Fibroblast of lung (primary cell): ENCODE data around the gene BAG5. TPM values are rescaled to one million over a fixed set of nuclear protein-coding genes. Genes with fewer than 3 reads are reported as not detected.

Experiments
- DNase-seq, 2 donors: peaks; one replicate each; pipeline versions ENCODE4 v3.0.0 to v3.0.0-alpha.2; 2010; ENCODE audit warnings: low read depth in 2 of 2
- H2AFZ ChIP-seq: 2 replicates; pipeline ENCODE4 v1.5.1; 2012; ENCODE audit warnings: low read length, control low read depth, inconsistent platforms
- H3K27ac ChIP-seq: 2 replicates; pipeline ENCODE4 v1.5.1; 2011; ENCODE audit warnings: low read length, control low read depth; ENCODE audit not compliant: insufficient read depth
- H3K27me3 ChIP-seq: 2 replicates; pipeline ENCODE4 v1.5.1; 2011; ENCODE audit warnings: mild to moderate bottlenecking, low read length; ENCODE audit not compliant: control insufficient read depth, insufficient read depth
- H3K36me3 ChIP-seq: 2 replicates; pipeline ENCODE4 v1.5.1; 2011; ENCODE audit warnings: low read length; ENCODE audit not compliant: control insufficient read depth, insufficient read depth
- H3K4me1 ChIP-seq: 2 replicates; pipeline ENCODE4 v1.5.1; 2011; ENCODE audit warnings: low read length; ENCODE audit not compliant: control insufficient read depth, insufficient read depth; ENCODE audit errors: extremely low read depth
- H3K4me2 ChIP-seq: 2 replicates; pipeline ENCODE4 v1.5.1; 2011; ENCODE audit warnings: low read length, control low read depth; ENCODE audit not compliant: insufficient read depth; ENCODE audit errors: extremely low read depth
- H3K4me3 ChIP-seq, 4 experiments: fragments of 200-600 bp in 1 of 4; sonication (generic) in 1 of 4; replicated peaks in 1 of 4; 2 replicates each; pipeline ENCODE4 v1.5.1; 2011 to 2016; ENCODE audit warnings: low read length in 4 of 4, low read depth in 3 of 4, mild to moderate bottlenecking in 3 of 4, control low read depth in 2 of 4, inconsistent platforms in 1 of 4, mixed read lengths in 1 of 4; ENCODE audit not compliant: insufficient read depth in 1 of 4; ENCODE audit errors: control extremely low read depth in 1 of 4
- H3K79me2 ChIP-seq: 2 replicates; pipeline ENCODE4 v1.5.1; 2012; ENCODE audit warnings: mild to moderate bottlenecking, low read length, inconsistent platforms; ENCODE audit not compliant: control insufficient read depth, insufficient read depth
- H3K9ac ChIP-seq: 2 replicates; pipeline ENCODE4 v1.5.1; 2011; ENCODE audit warnings: mild to moderate bottlenecking, low read length, control low read depth; ENCODE audit not compliant: insufficient read depth
- H3K9me3 ChIP-seq: 2 replicates; pipeline ENCODE4 v1.5.1; 2012; ENCODE audit warnings: low read depth, low read length; ENCODE audit not compliant: control insufficient read depth, insufficient read depth
- H4K20me1 ChIP-seq: 2 replicates; pipeline ENCODE4 v1.5.1; 2011; ENCODE audit warnings: low read length; ENCODE audit not compliant: control insufficient read depth, insufficient read depth; ENCODE audit errors: extremely low read depth
- CTCF ChIP-seq, 2 donors: IDR thresholded peaks in 1 of 2; conservative IDR thresholded peaks in 1 of 2; 1 replicate in 1 of 2; 2 replicates in 1 of 2; pipeline ENCODE4 v1.5.1; 2011 to 2012; ENCODE audit warnings: low read length in 2 of 2, control low read depth in 1 of 2, inconsistent platforms in 1 of 2, low read depth in 1 of 2, mild to moderate bottlenecking in 1 of 2
- EZH2 ChIP-seq: IDR thresholded peaks from 2 replicates; pipeline ENCODE4 v1.5.1; 2012; ENCODE audit warnings: low read length, control low read depth, mild to moderate bottlenecking; ENCODE audit errors: missing control alignments
- polyA plus RNA-seq, 2 donors: library from polyadenylated mRNA; depleted of rRNA in 1 of 2; stranded (reverse) in 1 of 2; unstranded in 1 of 2; fragments of >200 nt; gene quantifications; 2 replicates each; pipeline ENCODE4 v1.2.1, GENCODE V29; 2011 to 2012; ENCODE audit warnings: missing spikeins in 1 of 2
- total RNA-seq: library from RNA; depleted of rRNA; stranded (reverse); fragments of >200 nt; gene quantifications from 2 replicates; pipeline ENCODE4 v1.2.1, GENCODE V29; 2014

The BAG5 gene
- total and polyA plus RNA-seq, 2 donors (not counting 1 experiment from before 2014, with no cell fraction given), result 14.9 to 25.8 TPM

GRCh38 chr14:103537175-103537990, 25.1 kb downstream of the BAG5 start:
- Histone ChIP-seq H3K27me3 (no peaks in the 10 kb centered on the region), H3K4me1 (peaks cover 30% of the 10 kb centered on the region), H4K20me1 (no peaks in the 10 kb centered on the region), H3K9me3 (no peaks in the 10 kb centered on the region), H3K4me2 (no peak overlapping the region), H2AFZ (no peak overlapping the region), H3K9ac (no peak overlapping the region), H3K27ac (peak overlapping the region; percentile 56), H3K36me3 (peaks cover 5% of the 10 kb centered on the region), H3K79me2 (no peaks in the 10 kb centered on the region), H3K4me3 (no peak overlapping the region)
- DNase-seq, result peak in 1 of 2 donors; percentile 40
- TF ChIP-seq EZH2 (no peak), CTCF (conservative IDR thresholded peaks at IDR 0.05 in 1 of 2, IDR thresholded peaks at IDR 0.05 in 1 of 2; ENCODE audit: low read depth in 1 of 2, low read length in 2 of 2) (no peak)

GRCh38 chr14:103536693-103537092, 25.8 kb downstream of the BAG5 start:
- Histone ChIP-seq H3K9me3 (no peaks in the 10 kb centered on the region), H3K27me3 (no peaks in the 10 kb centered on the region), H3K79me2 (peaks cover 3% of the 10 kb centered on the region), H3K9ac (no peak overlapping the region), H2AFZ (no peak overlapping the region), H3K4me3 (no peak overlapping the region), H4K20me1 (no peaks in the 10 kb centered on the region), H3K27ac (no peak overlapping the region), H3K36me3 (peaks cover 5% of the 10 kb centered on the region), H3K4me1 (peaks cover 24% of the 10 kb centered on the region), H3K4me2 (no peak overlapping the region)
- no peak for DNase-seq
- TF ChIP-seq CTCF (conservative IDR thresholded peaks at IDR 0.05 in 1 of 2, IDR thresholded peaks at IDR 0.05 in 1 of 2; ENCODE audit: low read depth in 1 of 2, low read length in 2 of 2), result no peak
- TF ChIP-seq EZH2, result no peak

- no peak for DNase-seq
- TF ChIP-seq EZH2 (no peak), CTCF (conservative IDR thresholded peaks at IDR 0.05 in 1 of 2, IDR thresholded peaks at IDR 0.05 in 1 of 2; ENCODE audit: low read depth in 1 of 2, low read length in 2 of 2) (no peak)
- H3K4me3 ChIP-seq, result no peak overlapping the region
- no peaks in the 10 kb centered on the region for H3K27me3 ChIP-seq
- peaks cover 17% of the 10 kb centered on the region for H3K4me1 ChIP-seq
- H3K9ac ChIP-seq, result no peak overlapping the region
- H3K4me2 ChIP-seq, result no peak overlapping the region
- no peak overlapping the region for H2AFZ ChIP-seq
- H3K79me2 ChIP-seq, result peaks cover 8% of the 10 kb centered on the region
- H3K9me3 ChIP-seq, result no peaks in the 10 kb centered on the region
- H3K27ac ChIP-seq, result no peak overlapping the region
- peaks cover 5% of the 10 kb centered on the region for H3K36me3 ChIP-seq
- H4K20me1 ChIP-seq, result no peaks in the 10 kb centered on the region
These were observed 26.4 kb downstream of the BAG5 start for GRCh38 chr14:103535891-103536565.
